NT2/D1 (cell line): ENCODE results near the gene RNFT1.
"Not testable (repeated sequence)": the region's sequence is repeated elsewhere in the genome, so short reads cannot be mapped to it uniquely, and the experiment has no call there.

Experiments used
- SUZ12 ChIP-seq: IDR thresholded peaks from 2 replicates; pipeline ENCODE4 v1.6.1; 2011; ENCODE audit not compliant: insufficient read length, insufficient read depth; ENCODE audit errors: extremely low read depth
- YY1 ChIP-seq: IDR thresholded peaks from 2 replicates; pipeline ENCODE4 v1.6.1; 2011; ENCODE audit not compliant: insufficient read length, insufficient read depth
- ZNF274 ChIP-seq: IDR thresholded peaks from 2 replicates; pipeline ENCODE4 v1.6.1; 2011; ENCODE audit warnings: mild to moderate bottlenecking, low read depth, low read length

- not testable (repeated sequence) for TF ChIP-seq YY1, SUZ12, ZNF274
These were observed 31.2 kb downstream of the RNFT1 start for GRCh38 chr17:59933317-59933716.
